GM12878 (cell line): ENCODE results near the gene PRG3. TPM values are rescaled to one million over a fixed set of nuclear protein-coding genes. Genes with fewer than 3 reads are reported as not detected.
A peak's percentile ranks its signal among the peaks of the same experiment; 100 is the strongest.

ENCODE experiments used
- BCL11A ChIP-seq: IDR thresholded peaks from 2 replicates; pipeline ENCODE4 v1.6.1; 2011; ENCODE audit warnings: low read depth, low read length
- CEBPB ChIP-seq, 2 experiments: fragments of 150-350 bp in 1 of 2; IDR thresholded peaks; 2 replicates each; pipeline ENCODE4 v1.6.1; 2012 to 2014; ENCODE audit warnings: low read depth in 2 of 2, low read length in 2 of 2, borderline replicate concordance in 1 of 2, inconsistent platforms in 1 of 2
- CREB1 ChIP-seq: IDR thresholded peaks from 2 replicates; pipeline ENCODE4 v1.6.1; 2012; ENCODE audit warnings: low read depth, mild to moderate bottlenecking, inconsistent platforms
- EGR1 ChIP-seq, 2 experiments: IDR thresholded peaks; 1 replicate in 1 of 2; 2 replicates in 1 of 2; pipeline ENCODE4 v1.6.1; 2011 to 2012; ENCODE audit warnings: low read depth in 2 of 2, low read length in 2 of 2, borderline replicate concordance in 1 of 2, mild to moderate bottlenecking in 1 of 2, moderate library complexity in 1 of 2
- ESRRA ChIP-seq: IDR thresholded peaks from 2 replicates; pipeline ENCODE4 v1.6.1; 2012; ENCODE audit warnings: mild to moderate bottlenecking, low read length, improper control_type of control experiment
- ETV6 ChIP-seq, 2 experiments: fragments of 450-650 bp in 1 of 2; IDR thresholded peaks in 1 of 2; conservative IDR thresholded peaks in 1 of 2; 2 replicates each; pipeline ENCODE4 v1.6.1; 2014; ENCODE audit warnings: antibody characterized with exemption in 1 of 2, borderline replicate concordance in 1 of 2, low read depth in 1 of 2, mild to moderate bottlenecking in 1 of 2, moderate library complexity in 1 of 2
- HDGF ChIP-seq: fragments of 450-650 bp; IDR thresholded peaks from 2 replicates; pipeline ENCODE4 v1.6.1; 2016; ENCODE audit warnings: antibody characterized with exemption
- MYC ChIP-seq: IDR thresholded peaks from 2 replicates; pipeline ENCODE4 v1.6.1; 2011; ENCODE audit warnings: mild to moderate bottlenecking, low read length, moderate library complexity, inconsistent platforms; ENCODE audit not compliant: insufficient read depth, insufficient replicate concordance, insufficient read length, severe bottlenecking
- RAD21 ChIP-seq: IDR thresholded peaks from 2 replicates; pipeline ENCODE4 v1.6.1; 2011; ENCODE audit warnings: mild to moderate bottlenecking, low read depth, low read length, moderate library complexity; ENCODE audit not compliant: insufficient read depth
- RFX5 ChIP-seq: IDR thresholded peaks from 2 replicates; pipeline ENCODE4 v1.6.1; 2011; ENCODE audit warnings: low read depth, low read length, improper control_type of control experiment
- SKIL ChIP-seq: fragments of 450-650 bp; IDR thresholded peaks from 2 replicates; pipeline ENCODE4 v1.6.1; 2017; ENCODE audit warnings: mild to moderate bottlenecking, low read depth, inconsistent platforms; ENCODE audit not compliant: poor library complexity, severe bottlenecking
- SUZ12 ChIP-seq: fragments of 200-600 bp; sonication (generic); IDR thresholded peaks from one replicate; pipeline ENCODE4 v1.6.1; 2018; ENCODE audit warnings: antibody characterized with exemption, mild to moderate bottlenecking; ENCODE audit not compliant: unreplicated experiment
- TBL1XR1 ChIP-seq: IDR thresholded peaks from 2 replicates; pipeline ENCODE4 v1.6.1; 2012; ENCODE audit warnings: low read depth, low read length, improper control_type of control experiment
- TCF3 ChIP-seq: IDR thresholded peaks from 2 replicates; pipeline ENCODE4 v1.6.1; 2012; ENCODE audit warnings: low read depth, mild to moderate bottlenecking, low read length, borderline replicate concordance; ENCODE audit not compliant: insufficient read depth
- USF2 ChIP-seq: IDR thresholded peaks from 2 replicates; pipeline ENCODE4 v1.6.1; 2011; ENCODE audit warnings: low read depth, low read length, improper control_type of control experiment, borderline replicate concordance
- ZBTB11 ChIP-seq: fragments of 450-650 bp; formaldehyde crosslinking; IDR thresholded peaks from 2 replicates; pipeline ENCODE4 v1.5.0; 2022; ENCODE audit warnings: mild to moderate bottlenecking, missing genetic modification characterization
- ZBTB40 ChIP-seq: fragments of 450-650 bp; IDR thresholded peaks from 2 replicates; pipeline ENCODE4 v1.6.1; 2016; ENCODE audit warnings: mild to moderate bottlenecking, moderate library complexity, borderline replicate concordance
- polyA plus RNA-seq, 11 experiments: library from polyadenylated mRNA; depleted of rRNA in 4 of 11; unstranded in 6 of 11; stranded (reverse) in 5 of 11; fragments of >200 nt; fragmentation: Nextera tagmentation in 4 of 11; fragmentation: Illumina TruSeq in 1 of 11; extraction: Ambion mirVana in 4 of 11; extraction: Trizol in 1 of 11; gene quantifications; 1 replicate in 1 of 11; 2 replicates in 10 of 11; pipeline versions ENCODE4 v1.2.1 to v1.2.3, GENCODE V29; 2011 to 2016; ENCODE audit warnings: inconsistent platforms in 2 of 11, missing spikeins in 2 of 11, low read depth in 1 of 11
- total RNA-seq, 4 experiments: library from RNA; depleted of rRNA in 3 of 4; stranded (reverse); fragments of >200 nt in 3 of 4; fragmentation: Illumina TruSeq in 1 of 4; extraction: Trizol in 1 of 4; gene quantifications; 2 replicates each; pipeline versions ENCODE4 v1.2.1 to v1.2.3, GENCODE V29; 2013 to 2021

The PRG3 gene
- total and polyA plus RNA-seq, 10 of the 15 experiments (the other 5 are each of a cell fraction or from before 2014, with no cell fraction given) = not detected

GRCh38 chr11:57425565-57426438, 44.9 kb upstream of the PRG3 start (continued):
- TF ChIP-seq SKIL (no peak), CEBPB (IDR thresholded peaks at IDR 0.05; ENCODE audit: borderline replicate concordance in 1 of 2, low read depth in 2 of 2, low read length in 2 of 2) (no peak), SUZ12 (no peak), RFX5 (no peak), HDGF (no peak), MYC (peak; percentile 67), TBL1XR1 (no peak), ESRRA (no peak), BCL11A (no peak), USF2 (no peak), RAD21 (no peak), TCF3 (no peak), ETV6 (conservative IDR thresholded peaks at IDR 0.05 in 1 of 2, IDR thresholded peaks at IDR 0.05 in 1 of 2; ENCODE audit: borderline replicate concordance in 1 of 2, low read depth in 1 of 2) (no peak), ZBTB11 (CRISPR knock-in tag) (no peak), EGR1 (IDR thresholded peaks at IDR 0.05; ENCODE audit: borderline replicate concordance in 1 of 2, low read depth in 2 of 2, low read length in 2 of 2) (no peak), CREB1 (no peak), ZBTB40 (no peak)
